Suprapubic skin (tissue), 4 donors: ENCODE measurements around the gene LAMB4. TPM values are rescaled to one million over a fixed set of nuclear protein-coding genes. Genes with fewer than 3 reads are reported as not detected.

ENCODE experiments used
- DNase-seq, 2 donors: peaks; one replicate each; pipeline ENCODE4 v3.0.0-alpha.2; 2019; ENCODE audit warnings: low spot score in 2 of 2
- H3K27ac ChIP-seq: fragments of 200-600 bp; sonication (generic); one replicate; pipeline ENCODE4 v1.5.1; 2019
- H3K27me3 ChIP-seq: fragments of 200-600 bp; sonication (generic); one replicate; pipeline ENCODE4 v1.5.1; 2019
- H3K36me3 ChIP-seq: fragments of 200-600 bp; sonication (generic); one replicate; pipeline ENCODE4 v1.5.1; 2019
- H3K4me1 ChIP-seq: fragments of 200-600 bp; sonication (generic); one replicate; pipeline ENCODE4 v1.5.1; 2019
- H3K4me3 ChIP-seq: fragments of 200-600 bp; sonication (generic); one replicate; pipeline ENCODE4 v1.5.1; 2019; ENCODE audit warnings: mild to moderate bottlenecking
- H3K9me3 ChIP-seq: fragments of 200-600 bp; sonication (generic); one replicate; pipeline ENCODE4 v1.5.1; 2019
- CTCF ChIP-seq, 2 donors: fragments of 200-600 bp in 1 of 2; fragments of 450-650 bp in 1 of 2; sonication (generic) in 1 of 2; IDR thresholded peaks; one replicate each; pipeline ENCODE4 v1.5.1; 2016 to 2019; ENCODE audit warnings: antibody characterized with exemption in 2 of 2, mild to moderate bottlenecking in 1 of 2, moderate library complexity in 1 of 2
- EP300 ChIP-seq: sonication (generic); formaldehyde crosslinking; IDR thresholded peaks from one replicate; pipeline ENCODE4 v1.6.1; 2017; ENCODE audit warnings: antibody characterized with exemption
- POLR2A ChIP-seq, 2 donors: fragments of 450-650 bp; IDR thresholded peaks; one replicate each; pipeline ENCODE4 v1.6.1; 2017; ENCODE audit warnings: antibody characterized with exemption in 2 of 2, mild to moderate bottlenecking in 2 of 2, moderate library complexity in 2 of 2
- POLR2AphosphoS5 ChIP-seq, 3 donors: sonication (generic); formaldehyde crosslinking; IDR thresholded peaks; one replicate each; pipeline ENCODE4 v1.6.1; 2017; ENCODE audit warnings: antibody characterized with exemption in 3 of 3
- whole genome bisulfite sequencing: methylation state at CpG from one replicate; pipeline ENCODE4 v1.1.5; 2018; 5-methylcytosine and 5-hydroxymethylcytosine counted together
- total RNA-seq, 4 donors: library from RNA; depleted of rRNA; stranded (reverse); fragments of >200 nt; gene quantifications; one replicate each; pipeline ENCODE4 v1.1.0, GENCODE V29; 2016

LAMB4 gene
- total RNA-seq, 4 donors from 2014 or later = 212 to 642 (median 282) TPM

GRCh38 chr7:108101759-108102158 is 28.4 kb downstream of the LAMB4 start:
- Histone ChIP-seq H3K36me3 (peaks cover 7% of the 10 kb centered on the region), H3K27ac (no peak overlapping the region), H3K4me3 (no peak overlapping the region), H3K9me3 (no peaks in the 10 kb centered on the region), H3K27me3 (no peaks in the 10 kb centered on the region), H3K4me1 (peaks cover 4% of the 10 kb centered on the region)
- no peak for TF ChIP-seq POLR2A (IDR thresholded peaks at IDR 0.05)
- TF ChIP-seq EP300 = no peak
- no peak for TF ChIP-seq POLR2AphosphoS5 (IDR thresholded peaks at IDR 0.05)
- TF ChIP-seq CTCF (IDR thresholded peaks at IDR 0.05) = no peak
- WGBS = 96% methylated on average over 3 of the region's 3 CpGs
- DNase-seq = no peak

- H3K4me1 ChIP-seq = peaks cover 18% of the 10 kb centered on the region
- no peak overlapping the region for H3K27ac ChIP-seq
- H3K9me3 ChIP-seq = no peaks in the 10 kb centered on the region
- no peak for TF ChIP-seq POLR2AphosphoS5 (IDR thresholded peaks at IDR 0.05)
- no peak for TF ChIP-seq POLR2A (IDR thresholded peaks at IDR 0.05)
- TF ChIP-seq EP300 = no peak
- no peak for TF ChIP-seq CTCF (IDR thresholded peaks at IDR 0.05)
- H3K4me3 ChIP-seq = no peak overlapping the region
- H3K36me3 ChIP-seq = peaks cover 5% of the 10 kb centered on the region
- no peak for DNase-seq
- 68% methylated on average over 1 of the region's 1 CpG for WGBS
- H3K27me3 ChIP-seq = no peaks in the 10 kb centered on the region
Measured at GRCh38 chr7:108099713-108100112, 30.4 kb downstream of the LAMB4 start.

- no peak for DNase-seq
- H3K9me3 ChIP-seq = no peaks in the 10 kb centered on the region
- H3K4me3 ChIP-seq = no peak overlapping the region
- peaks cover 5% of the 10 kb centered on the region for H3K36me3 ChIP-seq
- H3K4me1 ChIP-seq = peaks cover 18% of the 10 kb centered on the region
- no peak overlapping the region for H3K27ac ChIP-seq
- no peaks in the 10 kb centered on the region for H3K27me3 ChIP-seq
- TF ChIP-seq POLR2A (IDR thresholded peaks at IDR 0.05) (no peak), CTCF (IDR thresholded peaks at IDR 0.05) (peak in 1 of 2 donors; percentile 8)
- 84% methylated on average over 7 of the region's 7 CpGs for WGBS
Measured at GRCh38 chr7:108097703-108098102, 32.5 kb downstream of the LAMB4 start.

- H3K27ac ChIP-seq = no peak overlapping the region
Measured at GRCh38 chr7:108096996-108097395, 33.2 kb downstream of the LAMB4 start.

GRCh38 chr7:108094933-108095710 is 35.0 kb downstream of the LAMB4 start:
- Histone ChIP-seq H3K4me3 (no peak overlapping the region), H3K9me3 (no peaks in the 10 kb centered on the region), H3K27ac (peak overlapping the region; percentile 73), H3K36me3 (no peaks in the 10 kb centered on the region), H3K27me3 (no peaks in the 10 kb centered on the region), H3K4me1 (peaks cover 18% of the 10 kb centered on the region)
- DNase-seq = peak in 1 of 2 donors; percentile 86
- no peak for TF ChIP-seq EP300
- TF ChIP-seq POLR2AphosphoS5 (IDR thresholded peaks at IDR 0.05) = peak in 1 of 3 donors; percentile 28
- WGBS = 46% methylated on average over 7 of the region's 7 CpGs

More at GRCh38 chr7:108096996-108097395, 33.2 kb downstream of the LAMB4 start:
- peaks cover 18% of the 10 kb centered on the region for H3K4me1 ChIP-seq
- no peaks in the 10 kb centered on the region for H3K9me3 ChIP-seq
- H3K4me3 ChIP-seq = no peak overlapping the region
- no peak for DNase-seq
- no peaks in the 10 kb centered on the region for H3K27me3 ChIP-seq
- H3K36me3 ChIP-seq = peaks cover 5% of the 10 kb centered on the region
- TF ChIP-seq POLR2A (IDR thresholded peaks at IDR 0.05) (no peak), POLR2AphosphoS5 (IDR thresholded peaks at IDR 0.05) (no peak)
- WGBS = 84% methylated on average over 4 of the region's 4 CpGs

- no peak for TF ChIP-seq POLR2AphosphoS5 (IDR thresholded peaks at IDR 0.05)
- no peak for TF ChIP-seq POLR2A (IDR thresholded peaks at IDR 0.05)
- no peak for TF ChIP-seq EP300
- no peak for TF ChIP-seq CTCF (IDR thresholded peaks at IDR 0.05)
- Histone ChIP-seq H3K27ac (peak overlapping the region; percentile 73), H3K4me3 (no peak overlapping the region), H3K9me3 (no peaks in the 10 kb centered on the region), H3K36me3 (no peaks in the 10 kb centered on the region), H3K4me1 (peaks cover 15% of the 10 kb centered on the region), H3K27me3 (no peaks in the 10 kb centered on the region)
- DNase-seq = no peak
- 30% methylated on average over 1 of the region's 1 CpG for whole genome bisulfite sequencing
Measured at GRCh38 chr7:108094346-108094745, 35.8 kb downstream of the LAMB4 start.
